HepG2 (cell line): ENCODE measurements around the gene TBCCD1. TPM values are rescaled to one million over a fixed set of nuclear protein-coding genes. Genes with fewer than 3 reads are reported as not detected.

Experiments
- ATAC-seq: fragments of 200-7000 bp; cut with Tn5 transposase; 3 replicates; pipeline ENCODE4 v1.9.1; 2020; ENCODE audit warnings: mild to moderate bottlenecking, moderate library complexity
- BruUV-seq: library from RNA; stranded (reverse); fragments of 400-500 nt; replicated peaks from 2 replicates; lab custom pipeline; 2021; lab: Mats Ljungman, UMichigan
- CTCF ChIA-PET: fragments of 300-600 bp; formaldehyde crosslinking; extraction: SDS; loops from one replicate; lab custom pipeline; 2021; ENCODE audit warnings: low total read pairs, inconsistent platforms, low intra/inter-chr PET ratio; lab: Yijun Ruan, JAX
- POLR2A ChIA-PET: fragments of 350-600 bp; sonication (Branson Sonifier 250); formaldehyde crosslinking; loops from one replicate; lab custom pipeline; 2020; ENCODE audit warnings: antibody characterized with exemption, inconsistent platforms; lab: Yijun Ruan, JAX
- DNase-seq: peaks from one replicate; pipeline ENCODE4 v3.0.0-alpha.2; 2015; ENCODE audit warnings: low spot score
- FAIRE-seq: peaks from 3 replicates; lab custom pipeline; 2011; peaks lifted over from hg19 to GRCh38; lab: Jason Lieb, UNC
- H2AFZ ChIP-seq: one replicate; pipeline ENCODE4 v1.6.1; 2011; ENCODE audit warnings: low read length, inconsistent platforms
- H3K27ac ChIP-seq: fragments of 300-600 bp; 3 replicates; pipeline ENCODE4 v1.8.0; 2011; ENCODE audit warnings: mixed run types, mild to moderate bottlenecking, mixed read lengths, low read length, inconsistent platforms; ENCODE audit not compliant: insufficient read depth; ENCODE audit errors: extremely low read length
- H3K27me3 ChIP-seq, 2 experiments: fragments of 200-600 bp in 1 of 2; 2 replicates in 1 of 2; 3 replicates in 1 of 2; pipeline versions ENCODE4 v1.6.0 to v1.8.0; 2011; ENCODE audit warnings: low read length in 2 of 2, mild to moderate bottlenecking in 2 of 2, moderate library complexity in 2 of 2, inconsistent platforms in 1 of 2; ENCODE audit not compliant: insufficient read depth in 2 of 2, control insufficient read depth in 1 of 2
- H3K36me3 ChIP-seq, 2 experiments: fragments of 200-600 bp in 1 of 2; replicated peaks in 1 of 2; 2 replicates in 1 of 2; 3 replicates in 1 of 2; pipeline versions ENCODE4 v1.5.1 to v1.8.0; 2011; ENCODE audit warnings: low read length in 2 of 2, inconsistent platforms in 1 of 2; ENCODE audit not compliant: insufficient read depth in 2 of 2, control insufficient read depth in 1 of 2
- H3K4me1 ChIP-seq: 2 replicates; pipeline ENCODE4 v1.5.1; 2012; ENCODE audit warnings: low read length, inconsistent platforms; ENCODE audit not compliant: insufficient read depth
- H3K4me2 ChIP-seq: 2 replicates; pipeline ENCODE4 v1.6.0; 2011; ENCODE audit warnings: low read depth, low read length, inconsistent platforms
- H3K4me3 ChIP-seq, 3 experiments: fragments of 200-600 bp in 1 of 3; sonication (generic), shearing (Covaris generic) in 1 of 3; replicated peaks in 1 of 3; 2 replicates each; pipeline ENCODE4 v1.5.1; 2011 to 2016; ENCODE audit warnings: low read length in 3 of 3, inconsistent platforms in 2 of 3, low read depth in 2 of 3, mild to moderate bottlenecking in 2 of 3, control low read depth in 1 of 3, mixed read lengths in 1 of 3; ENCODE audit not compliant: insufficient read depth in 1 of 3
- H3K79me2 ChIP-seq: one replicate; pipeline ENCODE4 v1.6.1; 2011; ENCODE audit warnings: low read length, inconsistent platforms; ENCODE audit not compliant: insufficient read depth
- H3K9ac ChIP-seq: 2 replicates; pipeline ENCODE4 v1.6.0; 2011; ENCODE audit warnings: mild to moderate bottlenecking, low read depth, low read length, inconsistent platforms; ENCODE audit not compliant: insufficient read depth
- H3K9me3 ChIP-seq: 2 replicates; pipeline ENCODE4 v1.5.1; 2012; ENCODE audit warnings: mild to moderate bottlenecking, low read length
- H4K20me1 ChIP-seq: 2 replicates; pipeline ENCODE4 v1.6.0; 2011; ENCODE audit warnings: inconsistent platforms, mild to moderate bottlenecking, low read length, moderate library complexity; ENCODE audit not compliant: insufficient read depth
- EHMT2 ChIP-seq: fragments of 200-600 bp; sonication (generic); IDR thresholded peaks from 2 replicates; pipeline ENCODE4 v1.7.0; 2017; ENCODE audit warnings: antibody characterized with exemption, low read depth, low read length, borderline replicate concordance
- ETV6 ChIP-seq: sonication (generic); formaldehyde crosslinking; conservative IDR thresholded peaks from 2 replicates; pipeline ENCODE4 v1.4.0; 2020; ENCODE audit warnings: missing genetic modification reagents
- FOXK1 ChIP-seq: sonication (generic); formaldehyde crosslinking; IDR thresholded peaks from 2 replicates; pipeline ENCODE4 v1.4.0; 2020; ENCODE audit warnings: low read depth, missing genetic modification reagents, borderline replicate concordance
- GATA4 ChIP-seq: sonication (generic); IDR thresholded peaks from 2 replicates; pipeline ENCODE4 v1.6.1; 2016; ENCODE audit warnings: antibody characterized with exemption, low read depth, borderline replicate concordance
- HMGA1 ChIP-seq: sonication (generic); formaldehyde crosslinking; conservative IDR thresholded peaks from 2 replicates; pipeline ENCODE4 v1.4.0; 2020; ENCODE audit warnings: missing genetic modification reagents
- HOXA3 ChIP-seq: sonication (generic); formaldehyde crosslinking; IDR thresholded peaks from 2 replicates; pipeline ENCODE4 v1.5.0; 2020; ENCODE audit warnings: missing genetic modification reagents
- KLF6 ChIP-seq: IDR thresholded peaks from 2 replicates; pipeline ENCODE4 v1.8.0; 2016; ENCODE audit warnings: missing biosample characterization, missing genetic modification reagents
- MLXIP ChIP-seq: sonication (generic); formaldehyde crosslinking; IDR thresholded peaks from 2 replicates; pipeline ENCODE4 v1.9.0; 2021; ENCODE audit warnings: missing genetic modification reagents, borderline replicate concordance
- RFX1 ChIP-seq: fragments of 450-650 bp; IDR thresholded peaks from 2 replicates; pipeline ENCODE4 v1.6.1; 2017
- TSC22D2 ChIP-seq: sonication (generic); formaldehyde crosslinking; IDR thresholded peaks from 2 replicates; pipeline ENCODE4 v1.5.1; 2020; ENCODE audit warnings: missing genetic modification reagents, mild to moderate bottlenecking, borderline replicate concordance
- ZNF205 ChIP-seq: IDR thresholded peaks from 2 replicates; pipeline ENCODE4 v1.6.1; 2018; ENCODE audit warnings: missing biosample characterization, missing genetic modification reagents
- ZNF264 ChIP-seq: sonication (generic); formaldehyde crosslinking; IDR thresholded peaks from 2 replicates; pipeline ENCODE4 v1.4.0; 2020; ENCODE audit warnings: missing genetic modification reagents
- ZNF296 ChIP-seq: sonication (generic); formaldehyde crosslinking; conservative IDR thresholded peaks from 2 replicates; pipeline ENCODE4 v1.5.0; 2020; ENCODE audit warnings: mild to moderate bottlenecking, missing genetic modification reagents
- ZNF468 ChIP-seq: sonication (generic); formaldehyde crosslinking; IDR thresholded peaks from 2 replicates; pipeline ENCODE4 v1.8.0; 2022; ENCODE audit warnings: mild to moderate bottlenecking, moderate library complexity, missing genetic modification reagents
- ZNF674 ChIP-seq: sonication (generic); formaldehyde crosslinking; IDR thresholded peaks from 2 replicates; pipeline ENCODE4 v1.5.0; 2020; ENCODE audit warnings: low read depth, mild to moderate bottlenecking, missing genetic modification reagents
- ZSCAN31 ChIP-seq: sonication (generic); formaldehyde crosslinking; IDR thresholded peaks from 2 replicates; pipeline ENCODE4 v1.5.0; 2020; ENCODE audit warnings: low read depth, mild to moderate bottlenecking, missing genetic modification reagents
- WGBS: methylation state at CpG from one replicate; pipeline ENCODE4 v1.1.6; 2017; ENCODE audit warnings: low lambda C conversion rate; 5-methylcytosine and 5-hydroxymethylcytosine counted together
- in situ Hi-C: cut with HindIII; loops from 2 replicates; pipeline ENCODE4 v1.10.0; 2017; ENCODE audit warnings: low pct_unique_long_range_greater_than_20kb; ENCODE audit not compliant: extremely low pct_ligation_motif_present
- intact Hi-C: fragments of 100-400 bp; cut with micrococcal nuclease; formaldehyde crosslinking; loops from one replicate; pipeline ENCODE4 v1.10.0; 2022; ENCODE audit not compliant: unreplicated experiment
- polyA plus RNA-seq, 8 experiments: library from polyadenylated mRNA; depleted of rRNA in 3 of 8; stranded (reverse) in 7 of 8; unstranded in 1 of 8; fragments of >200 nt; fragmentation: Illumina TruSeq in 4 of 8; extraction: Trizol in 4 of 8; gene quantifications; 2 replicates each; pipeline versions ENCODE4 v1.2.1 to v1.2.3, GENCODE V29; 2011 to 2016; ENCODE audit warnings: low read depth in 4 of 8, missing spikeins in 1 of 8, mixed read lengths in 1 of 8; ENCODE audit not compliant: insufficient read depth in 1 of 8
- total RNA-seq, 5 experiments: library from RNA; depleted of rRNA; stranded (reverse); fragments of >200 nt; fragmentation: Illumina TruSeq; extraction: Trizol; gene quantifications; 2 replicates each; pipeline ENCODE4 v1.2.3, GENCODE V29; 2016; ENCODE audit warnings: low read depth in 1 of 5

TBCCD1 gene
- total and polyA plus RNA-seq, 2 of the 13 experiments (the other 11 are each of a cell fraction or from before 2014, with no cell fraction given) = 13.6 to 16.2 TPM

- no TSS peak for BruUV-seq
- in situ Hi-C loops = loop anchor here (10.0 kb wide), 1 partner anchor 141 kb away; no protein-coding TSS in a partner anchor
- H3K27ac ChIP-seq = peak overlapping the region; percentile 93
- peak overlapping the region; percentile 74 to 82 (median 76) for H3K4me3 ChIP-seq
- no peak for DNase-seq
- FAIRE-seq = no peak
- H3K4me1 ChIP-seq = peaks cover 83% of the 10 kb centered on the region
- H3K9ac ChIP-seq = peak overlapping the region; percentile 86
- peaks cover 31% of the 10 kb centered on the region for H3K79me2 ChIP-seq
- intact Hi-C loops = loop anchor here (1.0 to 2.0 kb wide), 3 partner anchors 25 to 207 kb away; no protein-coding TSS in a partner anchor
- H4K20me1 ChIP-seq = peaks cover 46% of the 10 kb centered on the region
- H3K36me3 ChIP-seq = peaks cover 16 to 42% of the 10 kb centered on the region in 2 experiments
- WGBS = 11% methylated on average over 6 of the region's 6 CpGs
- H2AFZ ChIP-seq = no peak overlapping the region
- no peaks in the 10 kb centered on the region for H3K9me3 ChIP-seq
- H3K27me3 ChIP-seq = no peaks in the 10 kb centered on the region; a peak in 1 of 5 replicates
- ATAC-seq = no peak
- POLR2A ChIA-PET = interaction anchor here (1.2 to 27.1 kb wide), 11 partner anchors 11 to 213 kb away, joined by 3 to 854 read pairs (median 7); partner anchors contain the start of genes DNAJB11, EIF4A2 and TBCCD1
- peak overlapping the region; percentile 92 for H3K4me2 ChIP-seq
- CTCF ChIA-PET = interaction anchor here (1.3 to 2.7 kb wide), 3 partner anchors 25 to 207 kb away, joined by 5 to 20 read pairs (median 8); no protein-coding TSS in a partner anchor
- no peak for TF ChIP-seq ZNF264 (CRISPR knock-in tag)
- no peak for TF ChIP-seq RFX1
- TF ChIP-seq HOXA3 (CRISPR knock-in tag) = no peak
- no peak for TF ChIP-seq ETV6 (CRISPR knock-in tag)
- no peak for TF ChIP-seq MLXIP (CRISPR knock-in tag)
- TF ChIP-seq TSC22D2 (CRISPR knock-in tag) = no peak
- no peak for TF ChIP-seq ZNF674 (CRISPR knock-in tag)
- no peak; the same call in 1 of the 2 replicates for TF ChIP-seq ZNF205 (CRISPR knock-in tag)
- TF ChIP-seq ZNF468 (CRISPR knock-in tag) = no peak
- no peak; the same call in 1 of the 2 replicates for TF ChIP-seq GATA4
- TF ChIP-seq KLF6 (CRISPR knock-in tag) = no peak
- TF ChIP-seq EHMT2 = no peak
- no peak for TF ChIP-seq FOXK1 (CRISPR knock-in tag)
- no peak for TF ChIP-seq HMGA1 (CRISPR knock-in tag)
- TF ChIP-seq ZNF296 = no peak
- no peak for TF ChIP-seq ZSCAN31 (CRISPR knock-in tag)
Observed at GRCh38 chr3:186614266-186614596, 47.1 kb upstream of the TBCCD1 start.
